Nephron progenitor cell (in vitro differentiated cells): ENCODE results near the gene CBX1.
A peak's percentile ranks its signal among the peaks of the same experiment; 100 is the strongest.
"Not testable (repeated sequence)": the region's sequence is repeated elsewhere in the genome, so short reads cannot be mapped to it uniquely, and the experiment has no call there.

Experiments used
- DNase-seq: peaks from one replicate; pipeline ENCODE4 v3.0.0; 2021
- H3K27ac Mint-ChIP-seq: 2 replicates; pipeline ENCODE4 v1.8.0; 2021; ENCODE audit warnings: mild to moderate bottlenecking, moderate library complexity, mixed read lengths
- H3K27me3 Mint-ChIP-seq: 2 replicates; pipeline ENCODE4 v1.8.0; 2021; ENCODE audit warnings: mild to moderate bottlenecking, low read depth, mixed read lengths; ENCODE audit not compliant: poor library complexity
- H3K36me3 Mint-ChIP-seq: 2 replicates; pipeline ENCODE4 v1.8.0; 2021; ENCODE audit warnings: low read depth, mixed read lengths
- H3K4me1 Mint-ChIP-seq: 2 replicates; pipeline ENCODE4 v1.8.0; 2021; ENCODE audit warnings: mixed read lengths
- H3K4me3 Mint-ChIP-seq: 2 replicates; pipeline ENCODE4 v1.8.0; 2021; ENCODE audit warnings: mild to moderate bottlenecking, moderate library complexity, mixed read lengths
- H3K9me3 Mint-ChIP-seq: 2 replicates; pipeline ENCODE4 v1.8.0; 2021; ENCODE audit warnings: mild to moderate bottlenecking, moderate library complexity, mixed read lengths
- TF ChIP-seq, protein P1 (sequence below): fragments of 200-600 bp; sonication (generic); IDR thresholded peaks from 2 replicates; pipeline ENCODE4 v1.5.0; 2021; ENCODE audit warnings: antibody characterized with exemption

CBX1 gene

DNA sequence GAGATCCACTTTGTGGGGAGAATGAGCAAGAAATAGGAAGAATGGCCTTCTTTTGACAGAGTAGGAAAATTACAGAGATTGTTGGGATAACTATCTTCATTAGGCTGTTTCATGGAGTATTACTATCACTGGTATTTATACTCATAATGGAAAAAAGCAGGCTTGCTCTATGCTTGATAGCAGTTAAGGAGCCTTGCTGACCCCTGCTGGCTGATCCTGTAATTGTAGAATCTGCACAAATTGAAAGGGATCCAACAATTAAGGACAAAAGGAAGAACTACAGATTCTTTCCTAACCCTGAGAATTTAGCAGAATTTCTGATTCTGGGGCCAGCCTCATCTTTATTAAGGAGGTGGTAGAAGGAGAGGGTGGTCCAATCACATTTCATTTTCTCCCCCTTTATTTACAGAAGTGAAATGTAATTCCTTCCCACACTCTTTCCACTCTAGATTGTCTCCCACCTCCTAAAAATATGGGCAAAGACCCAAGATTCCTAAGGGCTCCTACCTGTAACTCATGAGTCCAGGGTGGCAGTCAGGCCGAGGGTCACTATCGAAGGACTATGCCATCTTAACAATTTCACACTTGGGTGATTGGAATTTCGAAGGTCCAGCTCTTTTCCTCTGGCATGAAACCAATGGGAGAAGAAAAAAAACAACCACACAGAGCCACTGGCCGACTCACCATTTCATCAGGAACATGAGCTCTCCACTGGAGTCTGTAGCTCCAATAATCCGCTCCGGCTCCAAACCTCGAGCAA, 26.8 kb downstream of the CBX1 start:
- Mint-ChIP-seq H3K4me1 (peaks cover 9% of the 10 kb centered on the region), H3K36me3 (peaks cover 48% of the 10 kb centered on the region), H3K4me3 (no peak overlapping the region), H3K9me3 (no peaks in the 10 kb centered on the region), H3K27ac (peak overlapping the region; percentile 88), H3K27me3 (peaks cover 3% of the 10 kb centered on the region)
- peak; percentile 75 for DNase-seq
- TF ChIP-seq, protein P1, sequence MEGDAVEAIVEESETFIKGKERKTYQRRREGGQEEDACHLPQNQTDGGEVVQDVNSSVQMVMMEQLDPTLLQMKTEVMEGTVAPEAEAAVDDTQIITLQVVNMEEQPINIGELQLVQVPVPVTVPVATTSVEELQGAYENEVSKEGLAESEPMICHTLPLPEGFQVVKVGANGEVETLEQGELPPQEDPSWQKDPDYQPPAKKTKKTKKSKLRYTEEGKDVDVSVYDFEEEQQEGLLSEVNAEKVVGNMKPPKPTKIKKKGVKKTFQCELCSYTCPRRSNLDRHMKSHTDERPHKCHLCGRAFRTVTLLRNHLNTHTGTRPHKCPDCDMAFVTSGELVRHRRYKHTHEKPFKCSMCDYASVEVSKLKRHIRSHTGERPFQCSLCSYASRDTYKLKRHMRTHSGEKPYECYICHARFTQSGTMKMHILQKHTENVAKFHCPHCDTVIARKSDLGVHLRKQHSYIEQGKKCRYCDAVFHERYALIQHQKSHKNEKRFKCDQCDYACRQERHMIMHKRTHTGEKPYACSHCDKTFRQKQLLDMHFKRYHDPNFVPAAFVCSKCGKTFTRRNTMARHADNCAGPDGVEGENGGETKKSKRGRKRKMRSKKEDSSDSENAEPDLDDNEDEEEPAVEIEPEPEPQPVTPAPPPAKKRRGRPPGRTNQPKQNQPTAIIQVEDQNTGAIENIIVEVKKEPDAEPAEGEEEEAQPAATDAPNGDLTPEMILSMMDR: peak; percentile 78

DNA sequence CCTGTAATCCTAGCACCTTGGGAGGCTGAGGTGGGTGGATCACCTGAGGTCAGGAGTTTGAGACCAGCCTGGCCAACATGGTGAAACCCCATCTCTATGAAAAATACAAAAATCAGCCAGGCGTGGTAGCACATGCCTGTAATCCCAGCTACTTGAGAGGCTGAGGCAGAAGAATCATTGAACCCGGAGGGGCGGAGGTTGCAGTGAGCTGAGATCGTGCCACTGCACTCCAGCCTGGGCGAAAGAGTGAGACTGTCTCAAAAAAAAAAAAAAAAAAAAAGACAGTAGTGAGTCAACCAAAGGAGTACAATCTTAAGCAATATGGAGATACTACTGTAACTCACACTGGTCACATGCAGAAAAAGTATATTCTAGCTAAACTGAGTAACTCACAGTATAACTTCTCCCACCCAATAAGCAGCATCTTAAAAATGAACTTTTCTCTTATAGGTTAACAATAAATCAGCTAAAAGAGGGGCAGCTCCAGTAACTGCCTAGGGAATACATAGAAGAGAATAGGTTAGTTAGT, 27.6 kb downstream of the CBX1 start:
- H3K36me3 Mint-ChIP-seq: peaks cover 54% of the 10 kb centered on the region
- not testable (repeated sequence) for H3K27ac Mint-ChIP-seq, DNase-seq, H3K4me1 Mint-ChIP-seq, H3K9me3 Mint-ChIP-seq, H3K4me3 Mint-ChIP-seq, H3K27me3 Mint-ChIP-seq

DNA sequence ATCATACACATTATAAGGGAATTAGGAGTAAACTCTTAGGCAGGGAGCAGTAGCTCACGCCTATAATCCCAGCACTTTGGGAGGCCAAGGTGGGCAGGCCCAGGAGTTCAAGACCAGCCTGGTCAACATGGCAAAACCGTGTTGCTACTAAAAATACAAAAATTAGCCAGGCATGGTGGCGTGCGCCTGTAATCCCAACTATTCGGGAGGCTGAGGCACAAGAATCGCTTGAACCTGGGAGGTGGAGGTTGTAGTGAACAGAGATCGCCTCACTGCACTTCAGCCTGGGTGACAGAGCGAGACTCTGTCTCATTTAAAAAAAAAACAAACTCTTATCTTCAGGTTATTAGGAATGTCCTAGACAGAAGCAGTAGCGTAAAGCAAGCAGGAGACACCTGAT, 28.5 kb downstream of the CBX1 start:
- H3K36me3 Mint-ChIP-seq: peaks cover 60% of the 10 kb centered on the region
- not testable (repeated sequence) for DNase-seq, H3K9me3 Mint-ChIP-seq, H3K27ac Mint-ChIP-seq, H3K27me3 Mint-ChIP-seq, H3K4me3 Mint-ChIP-seq, H3K4me1 Mint-ChIP-seq

DNA sequence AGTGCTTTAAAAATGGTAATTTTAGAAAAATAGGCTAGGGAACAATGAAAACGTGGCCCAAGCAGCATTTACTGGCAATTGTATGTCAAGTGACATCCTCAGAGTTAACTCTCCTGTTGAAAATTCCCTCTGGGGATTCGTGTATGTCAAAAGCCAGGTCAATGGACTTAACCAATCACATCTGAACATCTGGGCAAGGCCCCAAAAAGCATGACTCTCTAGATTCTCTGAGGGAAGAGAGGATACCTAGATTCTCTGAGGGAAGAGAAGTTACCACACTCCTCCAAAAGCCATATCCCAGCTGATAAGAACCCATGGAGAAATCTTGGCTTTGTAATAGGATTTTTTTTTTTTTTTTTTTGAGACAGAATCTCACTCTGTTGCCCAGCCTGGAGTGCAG, 29.6 kb downstream of the CBX1 start:
- Mint-ChIP-seq H3K4me1 (peaks cover 11% of the 10 kb centered on the region), H3K27ac (no peak overlapping the region), H3K4me3 (no peak overlapping the region), H3K27me3 (peaks cover 3% of the 10 kb centered on the region), H3K9me3 (no peaks in the 10 kb centered on the region), H3K36me3 (peaks cover 65% of the 10 kb centered on the region)
- no peak for DNase-seq
- TF ChIP-seq, protein P1: no peak

DNA sequence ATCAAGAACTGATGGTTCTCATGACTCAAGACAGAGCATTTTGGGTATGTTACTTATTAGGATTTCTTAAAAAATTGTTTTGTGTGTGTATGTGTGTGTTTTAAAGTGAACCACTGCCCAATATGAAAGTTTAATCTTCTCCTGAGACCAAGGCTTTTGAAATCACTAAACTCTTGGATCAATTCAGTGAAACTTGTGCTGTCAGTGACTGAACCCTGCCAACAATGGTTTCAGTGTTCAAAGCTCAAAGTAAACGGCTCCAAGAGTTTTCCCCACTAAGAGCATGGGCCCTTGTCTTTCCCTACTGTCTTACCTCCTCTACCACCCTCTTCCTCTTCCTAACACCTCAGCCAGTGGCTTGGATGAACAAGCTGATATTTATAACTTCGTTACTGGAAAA, 31.1 kb downstream of the CBX1 start:
- Mint-ChIP-seq H3K27me3 (no peaks in the 10 kb centered on the region), H3K4me1 (peaks cover 15% of the 10 kb centered on the region), H3K27ac (peak overlapping the region; percentile 78), H3K9me3 (no peaks in the 10 kb centered on the region), H3K4me3 (no peak overlapping the region), H3K36me3 (peaks cover 66% of the 10 kb centered on the region)
- TF ChIP-seq, protein P1: no peak
- DNase-seq: no peak

DNA sequence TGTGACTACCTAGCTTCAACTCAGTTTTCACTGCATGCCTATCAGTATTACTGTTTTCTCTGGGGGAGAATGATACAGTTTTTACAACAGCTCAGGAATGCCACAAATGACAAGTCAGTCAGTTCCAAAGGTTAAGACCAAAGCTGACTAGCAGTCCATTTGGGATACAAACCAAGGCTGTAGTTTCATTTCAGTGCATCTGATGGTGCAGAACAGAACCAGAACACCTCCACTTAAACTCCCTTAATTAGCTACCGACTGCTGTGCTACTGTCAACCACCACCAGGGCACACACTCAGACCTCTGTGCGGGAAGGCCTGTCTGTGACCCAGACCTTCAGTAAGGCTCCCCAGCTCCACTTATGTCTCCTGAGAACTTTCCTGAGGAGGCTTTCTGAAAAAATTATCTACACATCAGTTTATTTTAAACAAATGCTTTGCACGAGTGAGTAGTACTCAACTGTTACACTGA, 32.8 kb downstream of the CBX1 start:
- Mint-ChIP-seq H3K9me3 (no peaks in the 10 kb centered on the region), H3K27me3 (no peaks in the 10 kb centered on the region), H3K4me1 (peaks cover 18% of the 10 kb centered on the region), H3K4me3 (no peak overlapping the region), H3K36me3 (peaks cover 69% of the 10 kb centered on the region), H3K27ac (peak overlapping the region; percentile 90)
- TF ChIP-seq, protein P1: peak; percentile 33
- DNase-seq: no peak

DNA sequence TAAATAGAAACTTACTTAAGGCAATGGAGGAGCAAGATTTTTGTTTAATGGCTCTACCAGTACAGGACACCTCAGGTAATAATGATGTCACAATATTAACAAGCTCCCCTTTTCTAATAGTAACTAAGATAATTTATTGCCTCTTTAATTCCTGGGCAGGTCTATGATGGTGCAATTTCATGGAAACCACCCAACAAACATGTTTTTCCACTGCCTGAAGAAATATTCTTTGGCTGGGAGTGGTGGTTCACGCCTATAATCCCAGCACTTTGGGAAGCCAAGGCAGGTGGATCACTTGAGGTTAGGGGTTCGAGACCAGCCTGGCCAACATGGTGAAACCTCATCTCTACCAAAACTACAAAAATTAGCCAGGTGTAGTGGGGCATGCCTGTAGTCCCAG, 33.5 kb downstream of the CBX1 start:
- not testable (repeated sequence) for H3K27ac Mint-ChIP-seq, H3K4me3 Mint-ChIP-seq, DNase-seq, H3K9me3 Mint-ChIP-seq, H3K27me3 Mint-ChIP-seq
- H3K36me3 Mint-ChIP-seq: peaks cover 62% of the 10 kb centered on the region
- peaks cover 14% of the 10 kb centered on the region for H3K4me1 Mint-ChIP-seq
